ENCODE results near the gene C1QL1. TPM values are rescaled to one million over a fixed set of nuclear protein-coding genes. Genes with fewer than 3 reads are reported as not detected.

Gene C1QL1
- total RNA-seq (2011; cell fraction: chromatin; rRNA removed; ENCODE audit: low replicate concordance), result not detected in 2 replicates
- 0.26 and 0.33 TPM in 2 replicates for total RNA-seq (2011; cell fraction: nucleolus; rRNA removed)
- not detected in 2 replicates for total RNA-seq (2011; cell fraction: nucleoplasm; rRNA removed)
- total RNA-seq (2014; rRNA removed), result 0.09 TPM in 1 of 2 replicates, not detected in the other
- total RNA-seq (2014; rRNA removed; fragmentation: Illumina TruSeq; extraction: Trizol), result not detected in 2 replicates
- total RNA-seq (2015; rRNA removed; fragmentation: Illumina TruSeq; extraction: Trizol), result not detected in 2 replicates
- not detected in 2 replicates for total RNA-seq (2021)
- 0.05 and 0.07 TPM in 2 replicates for polyA plus RNA-seq (2011; rRNA removed)
- polyA plus RNA-seq (2011; cell fraction: cytosol; rRNA removed), result 0.04 and 0.39 TPM in 2 replicates
- polyA plus RNA-seq (2011; cell fraction: nucleus; rRNA removed), result not detected in 2 replicates
- 0.13 and 0.29 TPM in 2 replicates for polyA plus RNA-seq (2012)
- not detected in 2 replicates for polyA plus RNA-seq (2014; fragmentation: Illumina TruSeq; extraction: Trizol)
- not detected for polyA plus RNA-seq (2014; fragmentation: Nextera tagmentation; extraction: Ambion mirVana)
- polyA plus RNA-seq (2014; rRNA removed), result 0.12 and 0.27 TPM in 2 replicates
- polyA minus RNA-seq (2011; rRNA and poly(A)+ RNA removed), result not detected in 2 replicates
- not detected in 2 replicates for polyA minus RNA-seq (2011; cell fraction: cytosol; rRNA and poly(A)+ RNA removed)
- polyA minus RNA-seq (2011; cell fraction: nucleus; rRNA and poly(A)+ RNA removed), result not detected in 2 replicates
- Bru-seq, nascent RNA, result percentile 19 among the genes with signal in this experiment
- not detected for BruChase-seq, experiment 1, labeled RNA remaining after a 2-hour chase
- not detected for BruChase-seq, experiment 2, labeled RNA remaining after a 6-hour chase
- long read RNA-seq, experiment 1, partial matches to known transcripts, result 0 of 1 reads
- long read RNA-seq, experiment 1, other reads (novel, unspliced or antisense), result 0 of 1 reads
- long read RNA-seq, experiment 2, result 0 reads
- long read RNA-seq, experiment 3, result 0 reads

- in situ Hi-C loops (cut with MboI), result no loop called here
- Histone ChIP-seq H3K9me3 (replicated peaks; ENCODE audit: control insufficient read depth, insufficient read depth, low read depth, low read length) (no peaks in the 10 kb centered on the region), H4K20me1 (replicated peaks; ENCODE audit: control insufficient read depth, insufficient read depth, low read length) (peaks cover 8% of the 10 kb centered on the region; the same call in 1 of the 2 replicates), H3K9ac (ENCODE audit: insufficient read depth in 1 of 2, low read depth in 2 of 2, low read length in 2 of 2) (peak within 1 kb of the TSS in 1 of 2 experiments; percentile 89; a peak in 2 of 4 replicates), H3K9me1 (ENCODE audit: control insufficient read depth, insufficient read depth, low read length) (no peaks in the 10 kb centered on the region), H3K27me3 (ENCODE audit: control insufficient read depth in 2 of 2, insufficient read depth in 2 of 2, low read length in 2 of 2) (peaks cover 43 to 65% of the 10 kb centered on the region in 2 experiments), H3K4me2 (ENCODE audit: insufficient read depth, low read length) (peak within 1 kb of the TSS; percentile 77), H3K27ac (ENCODE audit: extremely low read depth, low read depth, low read length) (no peak within 1 kb of the TSS), H3K36me3 (ENCODE audit: control insufficient read depth, insufficient read depth, low read length) (no peaks in the 10 kb centered on the region), H3K4me3 (peak within 1 kb of the TSS; percentile 45), H3K79me2 (ENCODE audit: control insufficient read depth, insufficient read depth, low read length) (no peaks in the 10 kb centered on the region), H3K4me1 (replicated peaks in 1 of 2; ENCODE audit: control insufficient read depth in 2 of 2, insufficient read depth in 2 of 2, low read length in 2 of 2) (peaks cover 7 to 32% of the 10 kb centered on the region in 2 experiments; a peak in 4 of 5 replicates), H2AFZ (ENCODE audit: low read depth, low read length) (peak within 1 kb of the TSS; percentile 90)
- POLR2A ChIA-PET, result interaction anchor here (0.5 to 0.9 kb wide), 2 partner anchors 56 to 167 kb away, joined by 3 to 4 read pairs; partner anchors contain the start of gene ACBD4
- intact Hi-C loops (cut with micrococcal nuclease), result no loop called here
- FAIRE-seq, result no peak
- CTCF ChIA-PET (ENCODE audit: low intra/inter-chr PET ratio), result no interaction called here
- peak; percentile 95 to 99 (median 99) for DNase-seq (ENCODE audit: extremely low read depth in 1 of 4, low spot score in 3 of 4)
- ATAC-seq, result peak; percentile 99
- BruUV-seq (replicated peaks), result no TSS peak
- 5% methylated on average over 27 of the region's 81 CpGs for WGBS (ENCODE audit: insufficient coverage, low coverage, missing lambda C conversion rate)
- TF ChIP-seq ZNF217 (CRISPR knock-in tag; IDR thresholded peaks at IDR 0.05), result no peak
- TF ChIP-seq CLOCK (CRISPR knock-in tag; IDR thresholded peaks at IDR 0.05; ENCODE audit: borderline replicate concordance), result no peak
- no peak for TF ChIP-seq MLLT1 (IDR thresholded peaks at IDR 0.05)
- TF ChIP-seq KAT2B (IDR thresholded peaks at IDR 0.05; ENCODE audit: low read depth, low read length), result no peak
- peak in 1 of 2 experiments; percentile 34; a peak in 1 of 4 replicates for TF ChIP-seq NRF1 (conservative IDR thresholded peaks at IDR 0.05 in 1 of 2, IDR thresholded peaks at IDR 0.05 in 1 of 2)
- TF ChIP-seq GTF2A2 (tag; IDR thresholded peaks at IDR 0.05), result no peak
- peak; percentile 63 for TF ChIP-seq RBM25 (IDR thresholded peaks at IDR 0.05; ENCODE audit: low read depth, low read length, severe bottlenecking)
- no peak for TF ChIP-seq SMARCC2 (IDR thresholded peaks at IDR 0.05; ENCODE audit: low read depth)
- no peak for TF ChIP-seq PURB (CRISPR knock-in tag; IDR thresholded peaks at IDR 0.05; ENCODE audit: low read depth)
Measured at GRCh38 chr17:44968225-44969143, at the start of gene C1QL1. TSS of gene C1QL1 (minus strand) at chr17:44968303. CDS start at chr17:44968048, 255 bp downstream.

All from K562 (cell line).